Activated CD4-positive, alpha-beta memory T cell treated with anti-CD3 and anti-CD28 coated beads for 36 hours (primary cell): ENCODE results near the gene RNF13. TPM values are rescaled to one million over a fixed set of nuclear protein-coding genes. Genes with fewer than 3 reads are reported as not detected.

Experiments
- total RNA-seq, 2 experiments: library from RNA; stranded (reverse); gene quantifications; one replicate each; pipeline ENCODE4 v1.2.3, GENCODE V29; 2021

Gene RNF13
- total RNA-seq, 2 experiments from 2014 or later: 29.4 to 31.5 TPM

Other genes starting within 250 kb of the RNF13 start
- gene WWTR1, start 155.2 kb upstream of the RNF13 start, total RNA-seq: 1 to 10 TPM; 1.0 to 1.2 TPM
- gene COMMD2, start 60.7 kb upstream of the RNF13 start, total RNA-seq: 10 to 100 TPM; 28.4 to 34.4 TPM
- not detected for gene ANKUB1, start 20.7 kb upstream of the RNF13 start, total RNA-seq
- 1 to 10 TPM; 2.9 to 3.4 TPM for gene PFN2, start 157.7 kb downstream of the RNF13 start, total RNA-seq